NCI-H82 (cell line): Measurements from ENCODE around the gene SAE1.
"Not testable (repeated sequence)": the region's sequence is repeated elsewhere in the genome, so short reads cannot be mapped to it uniquely, and the experiment has no call there.

Experiments
- DNase-seq: peaks from one replicate; lab custom pipeline; 2025; lab: John Stamatoyannopoulos, UW

SAE1 gene

GRCh38 chr19:47130120-47130588 is 481 bp upstream of the SAE1 start:
- DNase-seq, result no peak

GRCh38 chr19:47132194-47132852 is 1.7 kb downstream of the SAE1 start:
- no peak for DNase-seq

- no peak for DNase-seq
Observed at GRCh38 chr19:47133021-47133471, 2.4 kb downstream of the SAE1 start.

GRCh38 chr19:47134545-47134944 is 3.9 kb downstream of the SAE1 start:
- DNase-seq, result no peak

- DNase-seq, result no peak
Observed at GRCh38 chr19:47135156-47135555, 4.5 kb downstream of the SAE1 start.

- DNase-seq, result not testable (repeated sequence)
Observed at GRCh38 chr19:47141252-47141651, 10.6 kb downstream of the SAE1 start.

- DNase-seq, result no peak
Observed at GRCh38 chr19:47141695-47142094, 11.1 kb downstream of the SAE1 start.

GRCh38 chr19:47142779-47143178 is 12.1 kb downstream of the SAE1 start:
- no peak for DNase-seq

- no peak for DNase-seq
Observed at GRCh38 chr19:47143322-47144073, 12.9 kb downstream of the SAE1 start.

- no peak for DNase-seq
Observed at GRCh38 chr19:47144630-47145029, 14.0 kb downstream of the SAE1 start.

GRCh38 chr19:47145639-47146486 is 15.2 kb downstream of the SAE1 start:
- DNase-seq, result no peak

GRCh38 chr19:47146920-47147319 is 16.3 kb downstream of the SAE1 start:
- DNase-seq, result no peak

- DNase-seq, result no peak
Observed at GRCh38 chr19:47151627-47152026, 21.0 kb downstream of the SAE1 start.

GRCh38 chr19:47152205-47152604 is 21.6 kb downstream of the SAE1 start:
- DNase-seq, result no peak

- no peak for DNase-seq
Observed at GRCh38 chr19:47152632-47153031, 22.0 kb downstream of the SAE1 start.

- no peak for DNase-seq
Observed at GRCh38 chr19:47153266-47153665, 22.6 kb downstream of the SAE1 start.

GRCh38 chr19:47155148-47155547 is 24.5 kb downstream of the SAE1 start:
- DNase-seq, result no peak

GRCh38 chr19:47156861-47157430 is 26.3 kb downstream of the SAE1 start:
- no peak for DNase-seq

- DNase-seq, result no peak
Observed at GRCh38 chr19:47157431-47158321, 27.0 kb downstream of the SAE1 start.

GRCh38 chr19:47158367-47158791 is 27.7 kb downstream of the SAE1 start:
- DNase-seq, result no peak

- DNase-seq, result no peak
Observed at GRCh38 chr19:47158879-47159503, 28.4 kb downstream of the SAE1 start.
